OCI-M1 (cell line): ENCODE results near the gene TREM1.
"Not testable (repeated sequence)": the region's sequence is repeated elsewhere in the genome, so short reads cannot be mapped to it uniquely, and the experiment has no call there.

Experiments used
- DNase-seq: peaks from one replicate; lab custom pipeline; 2025; lab: John Stamatoyannopoulos, UW

TREM1 gene

GRCh38 chr6:41257369-41258195, 28.9 kb downstream of the TREM1 start:
- no peak for DNase-seq

- no peak for DNase-seq
Measured at GRCh38 chr6:41256383-41256782, 30.1 kb downstream of the TREM1 start.

GRCh38 chr6:41255638-41256246, 30.7 kb downstream of the TREM1 start:
- no peak for DNase-seq

GRCh38 chr6:41255110-41255509, 31.4 kb downstream of the TREM1 start:
- no peak for DNase-seq

- DNase-seq, result no peak
Measured at GRCh38 chr6:41252401-41253169, 33.9 kb downstream of the TREM1 start.

- DNase-seq, result no peak
Measured at GRCh38 chr6:41247882-41248705, 38.4 kb downstream of the TREM1 start.

GRCh38 chr6:41247288-41247865, 39.1 kb downstream of the TREM1 start:
- no peak for DNase-seq

GRCh38 chr6:41246529-41246928, 40.0 kb downstream of the TREM1 start:
- DNase-seq, result not testable (repeated sequence)

GRCh38 chr6:41239467-41240159, 46.9 kb downstream of the TREM1 start:
- DNase-seq, result no peak

- DNase-seq, result no peak
Measured at GRCh38 chr6:41237128-41237527, 49.4 kb downstream of the TREM1 start.

GRCh38 chr6:41236276-41236675, 50.2 kb downstream of the TREM1 start:
- DNase-seq, result no peak

- no peak for DNase-seq
Measured at GRCh38 chr6:41232667-41233066, 53.8 kb downstream of the TREM1 start.

GRCh38 chr6:41231246-41231645, 55.2 kb downstream of the TREM1 start:
- DNase-seq, result no peak

GRCh38 chr6:41229721-41230120, 56.8 kb downstream of the TREM1 start:
- DNase-seq, result no peak

GRCh38 chr6:41228616-41229015, 57.9 kb downstream of the TREM1 start:
- DNase-seq, result peak; percentile 30

GRCh38 chr6:41228096-41228495, 58.4 kb downstream of the TREM1 start, which contains the start of gene TREML4:
Gene TREML4, plus strand, starts transcription at chr6:41228349. Its CDS starts 79 bp downstream, at chr6:41228428.
- peak; percentile 55 for DNase-seq

GRCh38 chr6:41226752-41227151, 59.7 kb downstream of the TREM1 start:
- DNase-seq, result no peak

- DNase-seq, result no peak
Measured at GRCh38 chr6:41224800-41225199, 61.7 kb downstream of the TREM1 start.
